GM19099 (cell line): ENCODE results near the gene ARHGEF7.

Experiments used
- POLR2A ChIP-seq: IDR thresholded peaks from 3 replicates; pipeline ENCODE4 v1.6.1; 2011; ENCODE audit warnings: low read depth; ENCODE audit not compliant: insufficient read length; ENCODE audit errors: extremely low read depth

ARHGEF7 gene

DNA sequence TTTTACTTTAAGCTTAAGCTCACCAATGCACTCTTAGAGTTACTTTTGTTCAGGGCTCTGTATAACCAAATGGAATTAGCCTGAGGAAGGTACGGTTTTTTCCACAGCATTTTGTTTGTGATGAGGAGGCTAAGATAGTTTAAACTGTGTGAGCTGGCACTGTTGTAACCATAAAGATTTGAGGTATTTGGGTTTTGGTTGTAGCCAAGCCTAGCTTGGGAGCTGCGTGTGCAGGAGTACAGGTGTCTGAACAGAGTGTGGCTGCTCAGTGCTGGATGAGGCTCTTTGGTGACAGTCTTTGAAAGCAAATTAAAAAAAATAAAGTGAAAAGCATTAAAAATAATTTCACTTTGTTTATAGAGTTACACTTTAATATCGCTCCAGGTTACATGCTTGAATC is 56.0 kb downstream of the ARHGEF7 start:
- TF ChIP-seq POLR2A = no peak

DNA sequence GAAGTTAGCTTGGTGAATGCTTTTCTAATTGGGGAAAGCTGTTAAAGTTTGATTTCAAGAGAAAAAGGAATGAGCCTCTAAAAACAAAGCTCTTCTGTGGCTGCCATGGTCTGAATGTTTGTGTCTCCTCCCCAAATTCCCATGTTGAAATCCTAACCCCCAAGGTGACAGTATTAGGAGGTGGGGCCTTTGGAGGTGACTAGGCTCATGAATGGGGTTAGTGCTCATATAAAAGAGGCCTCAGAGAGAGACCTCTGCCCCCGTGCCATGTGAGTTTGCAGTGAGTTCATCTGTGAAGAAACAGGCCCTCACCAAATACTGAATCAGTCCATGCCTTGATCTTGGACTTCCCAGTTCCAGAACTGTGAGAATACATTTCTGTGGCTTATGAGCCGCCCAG is 56.5 kb downstream of the ARHGEF7 start:
- no peak for TF ChIP-seq POLR2A

DNA sequence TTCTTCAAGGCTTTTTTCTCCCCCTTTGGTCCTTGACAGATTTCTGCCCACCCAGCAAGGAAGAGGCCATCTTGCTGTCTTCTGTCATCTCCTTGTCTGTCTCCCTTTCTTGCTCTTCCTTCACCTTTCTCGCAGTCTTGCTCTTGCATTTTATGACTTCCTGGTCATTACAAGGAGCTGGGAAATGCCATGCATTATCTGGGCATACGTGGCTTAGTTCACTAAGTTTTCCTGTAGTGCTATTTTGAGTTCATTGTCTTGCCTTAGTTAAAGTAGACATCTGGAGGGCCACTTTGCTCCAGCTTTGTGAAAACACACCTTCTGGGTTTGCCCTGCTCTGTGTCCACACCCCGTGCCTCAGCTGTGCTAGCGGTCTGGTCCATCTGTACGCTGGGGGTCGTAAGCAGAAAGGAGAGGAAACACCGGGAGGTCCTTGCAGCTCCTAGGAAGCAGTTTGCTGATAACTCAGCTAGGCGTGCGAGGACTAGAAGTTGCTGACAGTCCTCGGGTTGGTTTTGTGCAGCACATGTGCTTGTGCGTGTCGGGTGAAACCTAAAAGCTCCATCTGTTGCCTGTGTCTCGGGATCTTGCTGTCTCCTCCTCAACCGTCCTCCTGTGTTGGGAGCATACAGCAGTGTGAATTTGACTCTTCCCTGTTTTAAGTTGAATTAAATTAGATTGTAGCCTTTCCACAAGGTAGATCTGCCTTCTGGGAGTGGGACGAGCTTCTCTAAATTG is 59.4 kb downstream of the ARHGEF7 start:
- no peak for TF ChIP-seq POLR2A

DNA sequence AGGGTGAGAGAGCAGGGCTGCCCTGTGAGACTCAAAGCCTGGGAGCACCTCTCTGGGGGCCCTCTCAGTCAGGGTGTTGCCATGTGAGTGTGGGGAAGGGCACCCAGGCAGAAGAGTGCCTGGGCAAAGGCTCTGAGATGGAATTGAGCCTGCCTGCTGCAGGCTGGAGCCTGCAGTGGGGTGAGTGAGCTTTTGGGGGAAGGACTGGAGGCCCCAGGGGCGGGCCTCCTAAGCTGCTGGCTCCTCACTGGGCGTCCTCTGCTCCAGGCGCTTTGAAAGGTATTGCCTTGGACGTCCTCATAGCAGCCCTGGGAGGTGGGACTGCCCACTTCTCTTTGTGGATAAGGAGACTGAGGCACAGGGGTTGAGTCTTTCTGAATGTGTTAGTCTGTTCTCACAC is 60.3 kb downstream of the ARHGEF7 start:
- no peak for TF ChIP-seq POLR2A

DNA sequence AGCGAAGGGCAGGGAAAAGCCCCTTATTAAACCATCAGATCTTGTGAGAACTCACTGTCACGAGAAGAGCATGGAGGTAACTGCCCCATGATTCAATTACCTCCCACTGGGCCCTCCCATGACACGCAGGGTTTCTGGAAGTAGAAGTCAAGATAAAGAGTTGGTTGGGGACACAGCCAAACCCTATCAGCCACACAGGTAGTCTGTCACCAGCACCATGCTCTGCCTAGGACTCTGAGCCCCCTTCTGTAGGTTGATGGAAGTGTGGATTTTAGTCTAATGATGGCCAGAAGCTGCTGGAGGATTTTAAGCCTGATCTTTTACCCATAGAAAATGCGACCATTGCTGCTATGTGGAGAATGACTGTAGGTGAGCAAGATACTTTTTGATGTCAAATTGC is 60.8 kb downstream of the ARHGEF7 start:
- no peak for TF ChIP-seq POLR2A

DNA sequence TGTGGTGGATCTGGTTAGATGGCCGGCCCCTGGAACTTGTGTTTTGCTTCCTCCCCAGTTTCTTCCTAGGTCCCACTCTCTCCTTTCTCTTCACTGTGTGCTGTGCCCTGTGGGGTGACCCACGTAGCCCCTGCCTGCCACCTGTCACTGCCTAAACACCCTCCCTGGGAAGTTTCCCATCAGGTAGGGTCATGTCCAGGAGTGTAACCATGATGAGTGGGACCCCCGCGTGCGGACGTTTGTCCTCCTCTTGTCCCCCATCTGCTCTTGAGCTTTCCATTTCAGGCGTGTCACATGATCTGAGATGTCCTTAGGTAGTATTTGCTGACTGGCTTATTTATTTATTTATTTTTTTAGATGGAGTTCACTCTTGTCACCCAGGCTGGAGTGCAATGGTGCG is 61.3 kb downstream of the ARHGEF7 start:
- no peak for TF ChIP-seq POLR2A

DNA sequence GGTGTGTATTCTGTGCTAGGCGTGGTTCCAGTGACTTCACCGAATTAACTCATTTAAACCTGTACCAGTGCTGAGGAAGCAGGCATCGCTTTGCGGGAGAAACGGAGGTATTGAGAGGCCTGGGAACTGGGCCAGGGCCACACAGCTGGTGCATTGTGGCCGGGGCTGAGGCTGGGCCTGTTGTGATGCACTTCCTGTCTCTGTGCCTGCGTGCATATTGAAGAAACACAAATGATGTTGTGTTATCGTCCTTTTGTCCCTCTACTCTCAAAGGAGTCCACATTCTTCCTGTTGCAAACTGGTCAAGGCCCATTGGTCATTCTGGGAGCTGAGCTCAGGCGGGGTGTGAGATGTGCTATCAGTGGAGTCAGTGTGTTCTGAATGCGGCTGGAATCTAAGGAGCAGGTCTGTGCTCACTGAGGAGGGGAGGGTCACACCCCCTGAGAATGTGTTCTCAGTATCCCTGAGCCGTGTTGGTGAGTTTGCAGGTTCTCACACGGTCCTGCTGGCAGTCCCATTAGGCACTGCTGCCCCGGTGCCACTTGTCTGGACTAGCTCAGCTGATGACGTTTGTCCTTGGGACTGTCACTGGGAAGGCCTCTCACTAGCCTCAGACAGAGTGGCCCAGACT is 62.1 kb downstream of the ARHGEF7 start:
- TF ChIP-seq POLR2A = no peak

DNA sequence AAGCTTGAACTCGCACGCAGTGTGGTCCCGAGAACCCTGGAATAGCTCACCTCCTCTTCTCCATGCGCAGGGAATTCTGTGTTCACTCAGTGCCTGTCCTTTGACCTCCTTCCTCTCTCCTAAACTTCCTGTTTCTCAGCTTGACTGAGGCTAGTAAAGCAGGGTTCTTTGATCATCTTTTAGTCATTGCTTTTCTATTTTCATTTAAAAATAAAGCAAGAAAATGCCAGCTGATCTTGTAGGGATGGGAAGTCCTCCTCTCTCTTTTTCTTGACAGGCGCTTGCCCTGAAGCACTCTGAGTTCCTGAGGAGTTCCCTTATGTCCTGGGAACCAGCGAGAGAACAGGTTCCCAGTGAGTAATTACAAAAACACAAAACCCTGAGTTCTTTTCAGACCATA is 62.8 kb downstream of the ARHGEF7 start:
- no peak for TF ChIP-seq POLR2A

DNA sequence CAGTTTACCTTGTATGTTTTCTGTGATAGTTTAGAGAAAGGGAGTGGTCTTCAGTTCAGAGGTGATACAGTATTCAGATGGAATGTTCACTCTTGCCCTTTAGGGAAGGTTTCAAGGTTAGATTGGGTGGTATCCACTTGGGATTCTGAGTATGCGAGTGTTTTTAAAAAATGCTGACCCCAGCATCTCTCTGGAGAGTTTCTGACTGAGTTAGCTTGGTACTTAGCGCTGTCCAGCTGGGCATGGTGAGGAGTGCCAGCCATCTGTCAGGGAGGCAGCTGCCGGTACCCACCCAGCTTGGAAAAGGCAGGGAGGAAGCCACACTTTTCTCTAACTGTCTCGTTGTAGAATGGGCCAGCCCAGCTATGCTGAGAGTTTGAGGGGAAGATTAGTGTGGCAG is 63.3 kb downstream of the ARHGEF7 start:
- TF ChIP-seq POLR2A = no peak

DNA sequence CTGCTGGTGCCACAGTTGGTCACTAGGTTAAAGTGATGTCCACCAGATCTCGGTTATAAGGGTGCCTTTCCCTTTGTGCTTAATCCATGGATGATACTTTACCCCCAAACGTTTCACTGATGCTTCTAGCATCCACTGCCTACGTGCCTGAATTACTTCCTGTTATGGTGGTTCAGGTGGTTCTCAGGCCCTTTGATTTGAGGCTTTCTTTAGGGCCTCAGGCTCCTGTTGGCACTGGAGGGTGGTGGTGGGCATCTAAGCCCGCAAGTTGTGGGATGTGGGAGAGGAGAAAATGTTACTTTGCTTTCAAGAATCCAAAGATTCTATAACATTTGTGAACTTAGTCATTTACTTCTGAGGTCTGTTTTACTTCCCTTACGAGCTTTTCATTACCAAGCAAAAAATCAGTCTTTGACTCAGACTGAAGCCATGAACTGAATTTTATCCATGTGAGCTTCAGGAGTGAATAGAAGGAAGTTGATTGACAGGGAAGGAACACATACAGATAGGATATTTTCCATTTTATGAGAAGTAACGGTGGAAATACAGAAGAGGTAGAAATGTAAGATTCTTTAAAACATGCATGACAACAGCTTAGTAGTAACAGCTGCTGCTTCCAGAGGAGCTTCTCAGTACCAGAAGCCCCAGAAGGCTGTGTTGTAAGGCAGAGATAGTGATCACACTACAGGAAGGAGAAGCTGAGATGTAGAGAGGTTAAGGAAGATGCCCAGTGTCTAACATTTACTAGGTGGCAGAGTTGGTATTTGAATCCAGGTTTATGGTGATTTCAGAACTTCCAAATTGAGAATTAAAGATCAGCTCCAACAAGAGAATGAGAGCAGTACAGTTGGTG is 65.0 kb downstream of the ARHGEF7 start:
- TF ChIP-seq POLR2A = no peak

DNA sequence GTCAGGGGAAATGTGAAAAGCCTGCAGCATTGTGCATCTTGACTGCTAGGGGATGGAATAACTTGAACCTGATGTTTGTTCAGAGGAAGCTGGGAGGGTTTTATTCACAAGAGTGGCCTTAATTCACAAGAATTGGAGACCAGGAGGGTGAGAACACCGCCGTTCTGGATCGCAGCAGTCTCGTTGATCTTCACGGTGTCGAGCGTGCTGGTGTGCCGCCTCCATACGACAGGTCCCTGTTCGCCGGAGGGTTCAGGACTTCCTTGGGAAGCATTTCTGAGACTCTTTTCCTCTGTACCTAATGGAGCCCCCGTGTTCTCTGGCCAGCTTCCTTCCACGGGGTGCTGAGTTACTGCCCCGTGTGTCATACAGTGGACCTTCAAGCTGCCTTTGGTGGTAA is 66.9 kb downstream of the ARHGEF7 start:
- TF ChIP-seq POLR2A = no peak

DNA sequence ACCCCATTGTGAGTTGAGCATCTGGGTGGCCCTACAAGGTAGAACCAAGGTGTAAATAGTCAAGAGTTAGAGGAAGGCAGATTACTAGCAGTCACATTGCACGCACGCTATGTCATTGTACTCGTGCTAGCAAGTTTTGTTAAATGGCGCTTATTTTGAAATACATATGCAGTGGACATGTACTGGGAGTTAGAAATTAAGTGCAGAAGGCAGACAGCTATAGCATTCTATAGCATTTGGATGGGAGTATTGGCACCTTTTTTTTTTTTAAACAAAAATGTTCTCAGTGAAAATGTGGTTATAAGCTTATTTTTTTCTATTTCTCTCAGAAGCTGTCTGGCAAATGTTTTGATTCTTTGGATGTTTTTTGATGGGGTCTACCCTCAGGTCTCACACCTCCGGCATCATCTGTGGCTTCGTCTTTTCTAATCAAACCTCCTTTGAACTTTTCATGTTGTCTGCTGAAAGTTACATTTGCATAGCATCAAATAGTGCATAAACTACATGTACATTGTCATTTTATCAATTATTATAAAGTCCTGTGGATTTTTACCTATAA is 68.1 kb downstream of the ARHGEF7 start:
- TF ChIP-seq POLR2A = no peak

DNA sequence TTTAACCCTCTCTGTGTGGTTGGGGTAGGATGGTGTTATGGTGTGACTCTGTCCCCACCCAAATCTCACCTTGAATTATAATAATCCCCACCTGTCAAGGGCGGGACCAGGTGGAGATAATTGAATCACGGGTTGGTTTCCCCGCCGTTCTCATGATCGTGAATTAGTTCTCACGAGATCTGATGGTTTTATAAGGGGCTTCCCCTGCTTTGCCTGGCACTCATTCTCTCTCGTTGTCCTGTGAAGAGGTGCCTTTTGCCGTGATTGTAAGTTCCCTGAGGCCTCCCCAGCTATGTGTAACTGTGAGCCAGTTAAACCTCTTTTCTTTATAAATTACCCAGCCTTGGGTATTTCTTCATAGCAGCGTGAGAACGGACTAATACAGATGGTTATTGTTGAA is 68.8 kb downstream of the ARHGEF7 start:
- peak; percentile 22 for TF ChIP-seq POLR2A

DNA sequence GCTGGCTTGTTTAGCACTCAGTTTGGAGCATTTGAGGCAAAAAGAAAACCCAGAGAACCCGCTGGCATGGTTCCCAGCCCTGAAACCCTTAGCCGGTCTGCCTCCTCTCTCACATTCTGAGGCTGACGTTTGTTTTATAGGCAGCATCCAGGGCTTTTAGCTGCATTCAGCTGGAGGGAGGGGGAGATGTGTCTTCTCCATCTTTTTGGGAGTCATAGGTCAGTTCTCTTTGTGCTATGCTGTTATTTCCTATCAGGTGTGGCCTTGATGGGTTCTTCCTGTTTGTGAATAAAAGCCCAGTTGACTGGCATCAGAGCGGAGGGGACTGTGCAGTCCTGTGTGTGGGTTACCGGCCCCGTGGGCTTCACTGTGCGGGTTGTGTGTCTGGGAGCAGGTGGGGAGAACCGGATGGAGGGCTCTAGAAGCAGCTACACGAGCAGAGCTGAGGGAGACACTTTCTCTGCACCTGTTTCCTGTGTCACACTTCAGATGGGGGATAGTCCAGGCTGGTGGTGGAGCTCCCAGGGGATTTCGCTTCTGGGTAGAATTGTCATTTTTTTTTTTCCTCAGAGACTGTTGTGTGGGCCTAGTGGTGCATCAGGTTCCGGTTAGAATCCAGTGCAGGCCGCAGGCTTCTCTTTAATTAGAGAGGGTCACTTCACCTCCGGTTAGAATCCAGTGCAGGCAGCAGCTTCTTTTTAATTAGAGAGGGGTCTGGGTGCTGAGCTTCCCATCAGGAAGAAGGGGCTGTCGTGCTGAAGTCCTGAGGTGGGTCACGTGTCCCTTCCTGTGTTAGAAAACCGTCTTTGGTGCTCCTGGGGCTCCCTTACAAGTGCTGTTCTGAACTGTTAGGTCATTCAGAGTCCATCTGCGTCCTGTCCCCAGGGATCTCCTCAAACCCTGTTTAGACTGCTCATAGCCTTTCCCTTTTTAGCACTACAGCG is 69.6 kb downstream of the ARHGEF7 start:
- TF ChIP-seq POLR2A = no peak
